GM18526 (cell line): ENCODE measurements around the gene CNTN4.

Experiments
- POLR2A ChIP-seq: IDR thresholded peaks from 3 replicates; pipeline ENCODE4 v1.6.1; 2011; ENCODE audit not compliant: insufficient read length; ENCODE audit errors: extremely low read depth

The CNTN4 gene

DNA sequence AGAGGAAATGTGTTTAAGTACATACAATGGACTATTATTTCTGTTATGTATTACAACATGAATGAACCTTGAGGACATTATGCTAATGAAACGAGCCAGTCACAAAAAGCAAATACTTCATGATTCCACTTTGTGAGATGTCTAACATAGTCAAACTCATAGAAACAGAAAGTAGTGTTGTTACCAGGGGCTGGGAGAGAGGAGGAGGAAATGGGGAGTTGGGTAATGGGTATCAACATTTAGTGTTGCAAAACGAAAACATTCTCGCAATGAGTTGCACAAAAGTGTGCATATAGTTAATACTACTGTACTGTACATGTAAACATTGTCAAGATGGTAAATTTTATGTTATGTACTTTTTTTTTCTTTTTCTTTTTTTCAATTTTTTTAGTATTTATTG is 817.2 kb downstream of the CNTN4 start:
- no peak for TF ChIP-seq POLR2A

DNA sequence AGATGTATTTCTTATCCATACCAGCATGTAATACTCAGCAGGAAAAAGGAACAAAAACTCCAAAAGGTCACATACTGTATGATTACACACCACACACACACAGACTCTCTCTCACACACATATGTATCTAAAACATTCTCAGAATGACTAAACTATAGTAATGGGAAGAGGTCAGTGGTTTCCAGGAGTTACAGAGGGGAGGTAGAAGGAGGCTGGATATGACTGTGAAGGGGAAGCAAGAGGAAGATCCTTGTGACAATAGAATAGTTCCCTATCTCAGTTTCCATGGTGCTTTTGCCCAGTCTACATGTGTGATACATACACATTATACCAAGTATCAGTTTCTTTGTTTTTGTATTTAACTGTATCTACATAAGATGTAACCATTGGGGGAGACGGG is 821.4 kb downstream of the CNTN4 start:
- TF ChIP-seq POLR2A = no peak

DNA sequence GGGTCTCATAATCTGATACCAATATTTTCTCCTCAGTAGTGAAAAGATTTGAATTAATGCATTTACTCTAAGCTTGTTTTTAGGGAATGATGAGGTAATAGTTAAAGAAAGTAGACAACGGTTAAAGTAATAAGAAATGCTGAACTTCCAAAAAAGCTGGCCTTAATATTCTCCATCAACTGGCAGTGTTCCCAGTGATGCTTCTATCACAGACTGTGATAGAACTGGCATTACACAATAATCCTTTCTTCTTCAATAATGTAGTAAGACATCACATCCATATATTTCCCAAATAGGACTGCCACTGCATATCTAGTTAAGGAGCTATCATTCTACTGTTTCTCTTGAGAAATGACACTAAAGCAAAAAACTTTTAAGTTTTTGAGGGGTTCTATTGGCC is 822.8 kb downstream of the CNTN4 start:
- TF ChIP-seq POLR2A = no peak

DNA sequence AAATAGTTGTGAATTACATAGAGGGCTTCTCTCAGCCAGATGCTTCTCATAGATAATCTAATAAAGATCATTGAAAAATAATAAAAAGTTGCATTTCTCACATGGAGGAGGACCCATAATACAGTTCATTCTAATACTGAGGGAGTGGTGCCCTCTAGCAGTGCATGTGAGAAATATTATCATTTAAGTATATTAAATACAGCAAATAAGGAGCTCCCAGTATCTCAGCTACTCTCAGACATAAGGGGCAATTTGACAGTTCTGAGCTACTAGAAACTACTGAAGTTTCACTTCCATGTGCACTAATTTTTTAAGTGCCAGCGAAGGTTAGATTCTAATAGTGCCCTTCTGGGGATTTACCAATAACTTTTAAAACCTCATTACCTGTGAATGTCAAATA is 823.2 kb downstream of the CNTN4 start:
- no peak for TF ChIP-seq POLR2A

DNA sequence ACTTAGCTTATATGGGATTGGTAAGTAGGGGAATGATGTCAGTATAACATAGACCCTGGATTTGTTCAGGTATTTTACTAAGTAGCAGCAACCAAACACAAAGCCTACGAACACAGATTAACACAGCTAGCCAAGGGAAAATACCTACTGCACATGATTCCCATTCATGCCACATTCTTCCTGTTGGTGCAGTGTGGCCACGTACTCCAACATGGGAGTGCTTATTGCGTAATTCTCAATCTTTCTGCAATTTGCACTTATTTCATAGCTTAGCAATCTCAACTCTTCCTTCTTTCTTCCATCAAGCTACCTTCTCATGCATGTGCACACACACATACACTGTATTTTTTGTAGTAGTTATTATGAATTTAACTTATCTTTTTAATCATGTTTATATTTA is 824.7 kb downstream of the CNTN4 start:
- TF ChIP-seq POLR2A = no peak

DNA sequence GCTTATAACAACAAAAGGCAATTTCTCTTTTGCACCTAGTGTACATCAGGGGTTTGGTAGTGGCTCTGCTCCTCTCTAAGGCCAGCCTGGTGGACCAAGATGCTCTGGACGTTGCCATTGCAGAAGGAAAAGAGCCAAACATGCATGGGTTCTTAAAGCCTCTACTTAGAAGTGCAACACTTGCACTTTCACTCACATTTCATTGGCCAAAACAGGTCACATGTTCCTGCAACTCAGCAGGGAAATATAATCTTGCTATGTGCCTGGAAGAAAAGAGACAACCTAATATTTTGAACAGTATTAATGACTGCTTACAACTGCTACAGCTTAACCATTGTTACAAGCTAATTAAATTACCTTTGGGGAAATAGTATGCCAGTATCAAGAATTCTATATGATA is 828.6 kb downstream of the CNTN4 start:
- TF ChIP-seq POLR2A = no peak

DNA sequence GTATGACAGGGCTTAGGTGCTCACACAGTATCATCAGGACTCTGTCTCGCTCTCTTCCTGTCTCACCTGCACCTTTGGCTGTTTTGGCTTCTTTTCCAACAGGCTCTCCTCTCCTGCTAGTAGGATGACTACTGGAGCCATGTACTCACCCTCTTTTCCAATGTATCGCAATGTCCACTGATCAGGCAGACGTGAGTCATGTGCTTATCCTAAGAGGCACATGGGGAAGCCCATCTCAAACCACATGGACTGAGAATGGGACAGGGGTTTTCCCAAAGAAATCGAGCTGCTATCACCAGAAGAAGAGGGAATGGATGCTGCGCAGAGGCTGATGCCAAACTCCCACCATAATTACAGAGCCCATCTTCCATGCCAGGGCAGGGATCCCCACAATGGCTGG is 830.9 kb downstream of the CNTN4 start:
- TF ChIP-seq POLR2A = no peak

DNA sequence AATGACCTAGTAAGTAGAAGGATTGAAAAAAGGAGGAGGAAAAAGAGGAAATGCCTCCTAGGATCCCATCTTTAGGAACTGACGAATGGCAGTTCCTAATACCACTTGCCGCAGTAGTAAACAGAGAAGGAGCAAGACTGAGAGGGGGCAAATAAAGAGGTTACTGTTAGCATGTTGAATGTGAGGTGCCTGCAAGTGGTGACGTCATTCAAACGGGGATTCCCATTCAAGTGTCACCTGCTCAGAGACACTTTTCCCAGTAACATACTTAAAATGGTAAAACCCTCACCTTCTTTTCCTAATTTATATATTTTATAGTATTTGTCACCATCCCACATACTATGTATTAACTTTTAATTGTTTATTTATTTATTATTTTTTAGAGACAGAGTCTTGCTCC is 832.6 kb downstream of the CNTN4 start:
- TF ChIP-seq POLR2A = no peak

DNA sequence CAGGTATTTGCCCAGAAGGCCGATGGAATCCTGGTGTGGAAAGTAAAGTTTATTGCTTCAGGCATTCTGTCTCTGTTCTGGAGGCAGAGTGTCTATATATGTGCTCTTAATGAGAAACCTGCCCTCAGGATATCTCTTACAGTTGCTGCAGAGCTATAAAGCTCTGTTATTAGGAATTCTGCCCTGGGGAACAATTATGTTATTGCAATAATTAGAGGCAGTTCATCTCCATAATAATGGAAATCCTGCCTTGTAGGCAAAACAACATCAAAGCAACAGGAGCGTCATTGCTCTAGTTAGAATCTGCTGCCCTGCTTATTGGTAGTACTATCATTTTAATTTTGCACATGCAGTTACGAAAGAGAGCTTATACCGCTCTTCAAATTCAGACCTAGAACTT is 835.9 kb downstream of the CNTN4 start:
- no peak for TF ChIP-seq POLR2A

DNA sequence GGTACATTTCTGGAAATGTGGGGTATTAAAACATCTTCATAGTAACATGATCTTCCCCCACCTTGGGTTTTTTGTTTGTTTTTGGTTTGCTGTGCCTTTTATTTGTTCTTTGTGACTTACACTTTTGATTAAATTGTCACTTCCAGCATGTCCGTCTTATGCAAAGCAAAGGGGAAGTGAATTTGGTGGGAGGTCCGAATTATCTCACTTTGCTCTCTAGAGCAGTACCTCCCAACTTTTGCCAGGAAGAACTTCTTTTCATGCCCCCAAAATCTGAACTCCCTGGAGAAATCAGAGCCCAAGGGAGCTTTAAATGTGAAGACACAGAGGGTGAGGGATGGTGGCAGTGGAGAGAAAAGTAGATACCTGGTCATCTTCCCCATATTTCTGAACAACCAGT is 838.4 kb downstream of the CNTN4 start:
- no peak for TF ChIP-seq POLR2A

DNA sequence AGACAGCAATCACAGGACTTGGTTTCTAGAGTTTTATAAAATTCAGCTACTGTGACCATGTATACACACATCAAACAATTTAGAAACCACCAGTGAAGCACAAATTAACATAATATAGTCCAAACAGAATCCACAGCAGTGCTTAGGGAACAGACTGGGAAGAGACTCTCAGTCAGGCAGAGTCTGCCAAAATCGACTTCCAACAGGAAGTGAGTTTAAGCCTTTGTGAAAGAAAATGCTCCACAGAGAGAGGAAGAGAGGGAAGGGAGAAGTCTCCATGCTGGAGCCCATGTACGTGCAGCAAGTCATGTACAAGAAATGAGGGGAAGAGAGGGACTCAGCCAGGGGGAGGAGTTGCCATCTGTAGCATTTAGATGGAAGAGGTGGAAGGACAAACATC is 838.9 kb downstream of the CNTN4 start:
- no peak for TF ChIP-seq POLR2A

DNA sequence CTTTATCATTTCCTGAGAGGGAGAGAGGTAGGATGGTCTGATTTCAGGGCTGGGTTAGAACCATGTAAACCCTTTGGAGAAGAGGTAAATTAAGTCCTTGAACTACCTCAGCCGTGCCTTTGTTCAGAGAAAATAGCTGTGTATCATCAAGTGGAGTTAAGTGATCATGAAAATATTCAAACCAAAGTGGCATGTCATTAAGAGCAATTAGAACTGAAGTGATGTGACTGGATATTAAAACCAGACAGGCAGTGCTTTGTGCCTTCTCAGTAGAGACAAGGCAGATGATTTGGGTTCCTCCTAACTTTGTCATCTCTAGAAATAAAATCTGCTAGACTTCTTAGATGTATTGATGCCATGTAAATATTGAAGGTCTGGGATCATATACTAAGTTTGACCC is 840.0 kb downstream of the CNTN4 start:
- no peak for TF ChIP-seq POLR2A

DNA sequence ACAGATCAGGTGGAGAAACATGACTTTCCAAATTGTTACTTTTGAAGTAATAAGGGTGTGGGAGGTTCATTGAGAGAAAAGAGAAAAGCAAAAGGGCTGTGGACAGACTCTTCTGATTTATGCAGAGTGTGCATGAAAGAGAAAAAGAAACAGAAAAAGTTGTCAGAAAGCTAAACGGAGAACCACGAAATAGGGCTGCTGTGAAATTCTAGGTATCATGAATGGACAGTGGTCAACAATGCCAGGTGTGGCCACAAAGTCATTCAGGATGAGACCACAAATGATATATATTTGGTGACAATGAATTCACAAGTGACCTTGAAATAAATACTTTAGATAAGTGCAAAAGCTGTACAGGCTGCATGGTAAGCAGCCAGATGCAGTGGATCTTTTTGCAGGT is 841.4 kb downstream of the CNTN4 start:
- no peak for TF ChIP-seq POLR2A

DNA sequence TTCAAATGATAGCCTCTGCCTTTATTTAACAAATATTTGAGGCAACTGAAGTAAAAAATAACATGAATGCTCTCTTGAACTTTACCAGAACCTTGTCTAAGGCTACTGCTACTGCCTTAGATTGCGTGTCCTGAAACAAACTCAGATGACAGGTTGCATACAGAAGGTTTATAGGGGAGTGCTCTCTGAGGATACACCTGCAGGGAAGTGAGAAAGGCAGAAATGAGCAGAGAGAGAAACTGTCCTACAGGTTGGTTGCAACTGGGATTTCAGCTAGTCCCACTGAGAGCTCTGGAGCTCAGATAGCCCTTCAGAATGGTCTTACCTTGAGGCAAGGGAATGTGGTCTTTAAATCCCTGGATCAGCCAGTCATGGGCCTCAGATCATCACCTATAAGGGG is 846.0 kb downstream of the CNTN4 start:
- TF ChIP-seq POLR2A = no peak

DNA sequence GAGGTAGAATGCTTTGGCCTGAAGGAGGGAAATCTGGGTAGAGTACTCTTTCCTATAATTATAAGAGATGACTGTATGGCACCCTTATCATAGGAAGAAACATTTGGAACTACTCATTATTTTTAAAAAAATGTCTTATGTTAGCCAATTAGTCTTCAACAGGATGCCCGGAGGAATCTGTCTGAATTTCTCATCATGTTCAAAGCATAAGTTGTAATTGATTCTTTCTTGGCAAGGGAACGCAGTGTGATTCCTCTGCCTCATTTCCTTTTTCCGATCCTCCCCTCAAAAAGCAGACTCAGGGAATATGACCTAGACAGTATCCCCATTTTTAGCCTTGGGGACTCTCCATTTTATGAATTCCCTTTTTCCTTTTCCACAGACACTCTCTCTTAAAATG is 846.5 kb downstream of the CNTN4 start:
- no peak for TF ChIP-seq POLR2A

DNA sequence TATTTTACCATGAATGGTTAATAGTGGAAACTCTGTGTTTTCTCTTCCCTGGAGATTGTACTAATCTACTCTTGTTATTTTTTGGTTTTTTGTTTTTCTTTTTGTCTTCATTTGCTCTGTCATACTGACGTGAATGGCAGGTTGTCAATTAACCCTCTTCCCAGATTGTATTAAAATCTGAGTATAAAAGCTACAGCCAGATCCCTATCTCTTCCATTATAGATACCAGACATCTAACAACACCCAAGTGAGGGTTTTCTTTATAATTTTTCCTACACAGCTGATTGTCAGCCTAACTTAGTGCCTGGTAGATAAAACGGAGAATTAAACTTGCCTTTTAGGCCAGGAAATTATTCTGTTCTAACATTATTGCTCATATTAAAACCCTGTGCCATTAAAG is 848.9 kb downstream of the CNTN4 start:
- TF ChIP-seq POLR2A = no peak

DNA sequence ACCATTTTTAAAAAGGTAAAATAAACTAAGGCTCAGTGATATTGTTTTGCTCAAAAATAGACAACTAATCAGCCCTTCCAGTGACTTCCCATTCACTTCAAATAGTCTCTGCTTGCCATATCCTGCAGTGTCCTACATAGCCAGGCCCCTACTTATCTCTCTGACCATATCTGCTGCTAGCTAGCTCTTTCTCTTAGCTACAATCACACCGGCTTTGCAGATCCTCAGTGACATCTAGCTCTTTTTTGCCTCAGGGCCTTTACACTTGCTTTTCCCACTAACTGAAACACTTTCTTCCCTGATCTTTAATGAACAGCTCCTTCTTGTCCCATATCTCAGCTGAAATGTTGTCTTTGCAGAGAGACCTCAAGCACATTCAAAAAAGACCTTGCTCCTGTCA is 850.2 kb downstream of the CNTN4 start:
- no peak for TF ChIP-seq POLR2A

DNA sequence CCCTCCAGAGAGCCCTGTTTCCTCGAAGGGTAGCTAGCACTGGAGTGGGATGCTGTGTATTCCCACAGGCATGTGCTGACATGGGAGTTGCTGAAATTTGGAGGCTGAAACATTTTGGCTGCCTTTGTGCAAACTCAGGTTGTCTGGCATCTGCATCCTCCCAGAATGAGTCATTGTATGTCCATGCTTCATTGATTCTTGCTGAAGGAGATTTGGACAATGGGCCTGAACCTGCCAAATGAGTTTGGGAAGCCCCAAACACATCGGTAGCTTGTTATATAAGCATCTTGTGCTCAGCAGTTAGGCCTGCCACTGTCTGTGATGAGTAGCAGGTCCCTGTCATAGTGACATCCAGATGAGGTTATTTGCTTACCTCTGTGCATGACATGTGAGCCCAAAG is 851.5 kb downstream of the CNTN4 start:
- TF ChIP-seq POLR2A = no peak
